GM18517 (cell line): ENCODE measurements around the gene OLFM1.

Source experiments
- ATAC-seq: cut with Tn5 transposase; IDR thresholded peaks from one replicate; pipeline ENCODE4 v1.9.1; 2021; ENCODE audit warnings: mild to moderate bottlenecking, moderate library complexity; ENCODE audit not compliant: unreplicated experiment

OLFM1 gene

GRCh38 chr9:135087899-135088347, 455 bp downstream of the OLFM1 start:
- no peak for ATAC-seq

- ATAC-seq = no peak
These were observed 995 bp downstream of the OLFM1 start for GRCh38 chr9:135088348-135088978.

GRCh38 chr9:135088979-135089847, 1.7 kb downstream of the OLFM1 start:
- no peak for ATAC-seq

- no peak for ATAC-seq
These were observed 2.6 kb downstream of the OLFM1 start for GRCh38 chr9:135090081-135090480.

- no peak for ATAC-seq
These were observed 3.1 kb downstream of the OLFM1 start for GRCh38 chr9:135090547-135090946.

GRCh38 chr9:135091545-135091944, 4.1 kb downstream of the OLFM1 start:
- no peak for ATAC-seq

- no peak for ATAC-seq
These were observed 5.6 kb downstream of the OLFM1 start for GRCh38 chr9:135093111-135093510.

GRCh38 chr9:135093911-135094584, 6.6 kb downstream of the OLFM1 start:
- no peak for ATAC-seq

- ATAC-seq = no peak
These were observed 8.3 kb downstream of the OLFM1 start for GRCh38 chr9:135095470-135096407.

- ATAC-seq = no peak
These were observed 9.0 kb downstream of the OLFM1 start for GRCh38 chr9:135096408-135096895.

GRCh38 chr9:135098400-135099105, 11.1 kb downstream of the OLFM1 start:
- ATAC-seq = no peak

- no peak for ATAC-seq
These were observed 12.1 kb downstream of the OLFM1 start for GRCh38 chr9:135099574-135099973.

- no peak for ATAC-seq
These were observed 12.8 kb downstream of the OLFM1 start for GRCh38 chr9:135100241-135100681.

GRCh38 chr9:135100725-135101410, 13.4 kb downstream of the OLFM1 start:
- no peak for ATAC-seq

- ATAC-seq = no peak
These were observed 14.0 kb downstream of the OLFM1 start for GRCh38 chr9:135101486-135101885.

GRCh38 chr9:135101926-135102325, 14.5 kb downstream of the OLFM1 start:
- no peak for ATAC-seq

GRCh38 chr9:135102331-135102730, 14.9 kb downstream of the OLFM1 start:
- no peak for ATAC-seq

- no peak for ATAC-seq
These were observed 15.6 kb downstream of the OLFM1 start for GRCh38 chr9:135103001-135103446.
